ENCODE data around the gene RB1.

DNA sequence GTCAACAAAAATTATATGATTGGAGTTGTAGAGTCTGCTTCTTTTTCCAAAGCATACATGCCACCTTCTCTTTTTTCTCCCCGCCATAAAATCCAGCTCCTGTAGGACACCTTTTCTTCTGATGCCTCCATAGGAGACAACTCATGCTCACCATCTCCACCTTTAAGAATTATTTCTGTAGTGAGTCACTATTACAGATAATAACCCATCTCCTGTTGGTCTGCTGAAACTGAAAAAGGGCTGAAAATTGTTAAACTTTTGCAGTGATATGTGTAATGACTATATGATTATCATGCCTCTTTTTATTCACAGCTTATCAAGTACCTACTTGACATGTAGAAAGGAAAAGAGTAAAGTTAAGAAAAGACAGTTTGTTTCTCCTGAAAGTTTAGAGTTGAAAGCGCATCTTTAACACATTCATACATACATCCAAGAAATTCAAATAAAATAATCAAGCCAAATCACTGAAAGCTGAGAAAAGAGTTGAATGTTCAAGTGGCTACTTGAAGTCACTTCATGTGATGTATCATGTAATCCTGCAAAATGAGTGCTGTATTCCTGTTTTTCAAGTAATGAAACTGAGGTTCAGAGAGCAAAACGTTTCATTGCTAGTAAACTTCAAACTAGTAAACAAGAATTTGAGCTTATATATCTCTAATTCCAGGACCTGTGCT lies 144.9 kb downstream of the RB1 start:
- no peak for TF ChIP-seq CTCF (IDR thresholded peaks at IDR 0.05)
- TF ChIP-seq EZH2 (IDR thresholded peaks at IDR 0.05; ENCODE audit: borderline replicate concordance, insufficient read depth, low read depth, low read length, poor library complexity, severe bottlenecking): no peak

All from B cell (primary cell).